Activated CD4-positive, CD25-positive, alpha-beta regulatory T cell treated with anti-CD3 and anti-CD28 coated beads, Interleukin-2, amount 50 U/mL, for 72 hours (primary cell): ENCODE results near the gene ATN1.
A peak's percentile ranks its signal among the peaks of the same experiment; 100 is the strongest.
"Not testable (repeated sequence)": the region's sequence is repeated elsewhere in the genome, so short reads cannot be mapped to it uniquely, and the experiment has no call there.

Experiments used
- DNase-seq: peaks from one replicate; pipeline ENCODE4 v3.0.0; 2021

ATN1 gene

DNA sequence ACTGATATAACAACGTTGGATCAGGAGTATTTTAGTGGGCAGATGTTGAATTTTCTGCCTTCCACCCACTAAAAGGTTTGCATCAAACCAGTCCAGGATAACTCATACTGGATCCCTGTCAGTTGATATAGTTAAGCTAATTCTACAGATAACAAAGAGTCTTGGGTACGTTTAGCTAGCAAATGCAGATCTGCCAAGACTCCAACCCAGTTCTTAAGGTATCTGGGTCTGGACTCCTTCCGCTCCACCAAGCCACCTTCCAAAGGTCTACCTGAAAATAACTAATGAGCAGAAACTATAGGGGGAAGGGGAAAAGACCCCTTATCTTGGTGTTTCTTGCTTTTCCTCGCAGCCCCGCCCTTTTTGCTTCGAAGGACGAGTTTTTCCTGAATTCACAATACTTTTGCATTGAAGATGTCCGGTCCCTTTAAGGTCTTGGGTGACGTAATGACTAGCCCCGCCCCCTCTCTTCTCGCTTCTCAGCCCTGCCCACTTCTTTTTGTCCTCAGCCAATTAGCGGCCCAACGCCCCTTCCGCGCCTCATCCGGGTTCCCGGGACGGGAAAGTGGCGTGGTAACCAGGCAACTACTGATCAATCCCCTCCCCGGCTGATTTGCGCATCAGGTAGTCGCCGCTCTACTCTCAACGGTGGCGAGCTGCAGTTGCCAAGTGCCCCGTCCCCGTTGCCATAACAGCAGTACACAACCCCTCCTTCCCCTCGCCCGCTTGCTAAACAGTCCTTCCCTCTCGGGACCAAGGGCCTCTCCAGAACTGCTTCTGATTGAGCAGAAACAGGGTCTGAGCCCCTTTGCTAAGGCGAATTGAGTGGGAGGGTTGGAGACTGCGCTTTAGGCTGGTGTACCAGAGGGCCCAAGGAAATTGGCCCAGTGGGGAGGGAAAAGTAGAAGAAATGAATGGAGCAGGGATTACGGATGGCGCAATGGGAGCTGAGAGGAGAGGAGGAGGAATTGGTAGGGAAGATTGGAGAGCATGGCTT, 23.2 kb upstream of the ATN1 start, which contains the start of gene LRRC23:
LRRC23 (plus strand) TSS at position 543 of the 997 bp plus-strand sequence. CDS start 812 bp downstream, outside the sequence.
- peak; percentile 96 for DNase-seq

- no peak for DNase-seq
Measured at GRCh38 chr12:6905414-6906040, 22.2 kb upstream of the ATN1 start.

GRCh38 chr12:6908141-6908540, 19.6 kb upstream of the ATN1 start:
- not testable (repeated sequence) for DNase-seq

DNA sequence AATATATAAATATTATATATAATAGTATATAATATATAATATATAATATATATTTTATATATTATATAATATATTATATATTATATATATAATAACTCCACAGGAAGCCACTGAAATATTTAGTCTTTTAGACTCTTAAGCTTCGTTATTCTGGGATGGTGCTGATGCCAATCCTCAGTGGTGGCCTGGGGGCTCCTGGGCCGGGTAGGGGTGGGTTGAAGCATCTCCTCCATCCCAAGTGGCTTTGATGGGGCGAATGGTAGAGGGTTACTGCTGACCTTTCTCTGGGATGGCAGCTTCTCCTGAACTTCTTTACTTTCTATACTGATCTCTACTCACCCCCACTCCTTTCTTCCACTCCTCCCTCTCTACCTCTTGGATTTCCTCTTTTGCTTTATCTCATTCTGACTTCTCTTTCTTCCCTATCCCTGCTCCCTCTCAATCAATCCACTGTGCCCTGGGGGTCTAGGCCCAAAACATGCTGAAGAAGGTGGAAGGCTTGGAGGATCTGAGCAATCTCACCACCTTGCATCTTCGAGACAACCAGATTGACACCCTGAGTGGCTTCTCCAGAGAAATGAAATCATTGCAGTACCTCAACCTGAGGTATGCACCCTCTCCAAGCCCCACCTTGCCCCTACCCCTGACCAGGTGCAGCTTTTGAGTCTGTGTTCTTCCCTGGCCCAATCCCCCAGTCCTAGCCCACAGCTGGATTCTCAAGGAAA, 18.2 kb upstream of the ATN1 start:
- DNase-seq: no peak

DNA sequence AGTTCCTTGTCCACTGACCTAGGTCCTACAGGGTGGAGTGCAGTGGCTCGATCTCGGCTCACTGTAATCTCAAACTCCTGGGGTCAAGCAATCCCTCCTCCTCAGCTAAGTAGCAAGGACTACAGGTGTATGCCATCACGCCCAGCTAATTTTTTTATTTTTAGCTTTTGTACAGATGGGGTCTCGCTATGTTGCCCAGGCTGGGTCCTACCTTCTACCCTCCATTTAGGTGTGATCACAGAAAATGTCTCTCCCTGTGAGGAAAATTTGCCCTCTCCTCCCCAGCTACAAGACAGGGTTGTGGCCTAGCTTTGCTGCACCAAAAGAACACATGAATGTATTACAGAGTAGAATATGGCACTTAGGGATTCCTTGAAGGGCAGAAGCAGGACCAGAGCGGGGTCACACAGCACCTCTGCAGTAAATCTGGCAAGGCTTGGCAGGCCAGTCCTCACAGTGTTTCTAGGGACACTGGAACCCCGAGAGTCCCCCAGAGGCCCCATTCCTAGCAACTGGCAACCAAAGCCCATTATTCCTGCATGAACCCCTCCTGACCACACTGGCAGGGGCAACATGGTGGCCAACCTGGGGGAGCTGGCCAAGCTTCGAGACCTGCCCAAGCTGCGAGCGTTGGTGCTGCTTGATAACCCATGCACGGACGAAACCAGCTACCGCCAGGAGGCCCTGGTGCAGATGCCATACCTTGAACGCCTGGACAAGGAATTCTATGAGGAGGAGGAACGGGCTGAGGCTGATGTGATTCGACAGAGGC, 15.4 kb upstream of the ATN1 start:
- DNase-seq: no peak

DNA sequence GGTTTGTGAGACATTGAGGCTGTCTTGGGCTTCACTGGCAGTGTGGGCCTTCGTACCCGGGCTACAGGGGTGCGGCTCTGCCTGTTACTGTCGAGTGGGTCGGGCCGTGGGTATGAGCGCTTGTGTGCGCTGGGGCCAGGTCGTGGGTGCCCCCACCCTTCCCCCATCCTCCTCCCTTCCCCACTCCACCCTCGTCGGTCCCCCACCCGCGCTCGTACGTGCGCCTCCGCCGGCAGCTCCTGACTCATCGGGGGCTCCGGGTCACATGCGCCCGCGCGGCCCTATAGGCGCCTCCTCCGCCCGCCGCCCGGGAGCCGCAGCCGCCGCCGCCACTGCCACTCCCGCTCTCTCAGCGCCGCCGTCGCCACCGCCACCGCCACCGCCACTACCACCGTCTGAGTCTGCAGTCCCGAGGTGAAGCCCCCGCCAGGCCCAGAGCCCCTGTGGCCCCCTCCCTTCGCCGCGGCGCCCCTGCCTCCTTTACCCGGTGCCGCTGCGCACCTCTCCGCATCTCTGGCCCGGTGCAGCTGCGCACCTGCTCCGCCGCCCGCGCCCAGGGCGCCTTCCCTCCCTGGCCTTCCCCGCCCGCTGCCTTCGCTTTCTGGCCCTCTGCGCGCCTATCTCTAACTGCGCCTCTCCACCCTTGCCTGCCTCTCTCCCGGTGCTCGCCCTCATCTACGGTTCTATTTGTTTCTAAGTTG, 13.4 kb upstream of the ATN1 start, which contains the start of gene ENO2:
ENO2 (plus strand) TSS at position 335 of the 701 bp plus-strand sequence. CDS start 1,253 bp downstream, outside the sequence.
- DNase-seq: peak; percentile 82

- DNase-seq: no peak
Measured at GRCh38 chr12:6914947-6915788, 12.6 kb upstream of the ATN1 start.

- no peak for DNase-seq
Measured at GRCh38 chr12:6915789-6916285, 11.9 kb upstream of the ATN1 start.

DNA sequence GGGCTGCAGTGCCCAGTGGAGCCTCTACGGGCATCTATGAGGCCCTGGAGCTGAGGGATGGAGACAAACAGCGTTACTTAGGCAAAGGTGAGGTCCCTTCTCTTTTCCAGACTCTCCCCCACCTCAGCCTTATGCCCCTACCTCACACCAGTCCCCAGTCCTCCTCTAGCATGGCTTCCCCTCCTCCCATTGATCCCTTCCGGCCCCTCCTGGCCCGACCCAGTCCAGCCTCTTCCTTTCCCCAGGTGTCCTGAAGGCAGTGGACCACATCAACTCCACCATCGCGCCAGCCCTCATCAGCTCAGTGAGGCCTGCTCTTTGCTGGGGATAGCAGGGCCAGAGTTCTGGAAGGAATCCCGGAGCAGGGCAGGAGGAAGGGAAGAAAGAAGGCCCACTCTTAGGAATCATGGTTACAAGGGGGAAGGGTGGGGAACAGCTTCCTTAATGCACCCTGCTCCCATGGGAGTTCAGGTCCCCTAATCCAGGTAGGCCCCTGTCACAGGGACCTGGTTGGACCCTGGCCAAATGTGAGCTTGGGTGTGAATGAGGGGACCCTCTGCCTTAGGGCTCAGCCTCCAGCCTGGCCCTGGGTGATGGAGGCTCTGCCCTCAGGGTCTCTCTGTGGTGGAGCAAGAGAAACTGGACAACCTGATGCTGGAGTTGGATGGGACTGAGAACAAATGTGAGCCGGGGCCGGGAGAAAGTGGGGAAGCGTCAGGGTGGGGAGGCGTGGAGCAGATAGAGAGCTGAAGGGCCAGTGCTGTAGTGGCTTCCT, 11.1 kb upstream of the ATN1 start:
- no peak for DNase-seq

- DNase-seq: no peak
Measured at GRCh38 chr12:6917491-6918231, 10.1 kb upstream of the ATN1 start.

GRCh38 chr12:6919588-6919987, 8.2 kb upstream of the ATN1 start:
- DNase-seq: no peak

DNA sequence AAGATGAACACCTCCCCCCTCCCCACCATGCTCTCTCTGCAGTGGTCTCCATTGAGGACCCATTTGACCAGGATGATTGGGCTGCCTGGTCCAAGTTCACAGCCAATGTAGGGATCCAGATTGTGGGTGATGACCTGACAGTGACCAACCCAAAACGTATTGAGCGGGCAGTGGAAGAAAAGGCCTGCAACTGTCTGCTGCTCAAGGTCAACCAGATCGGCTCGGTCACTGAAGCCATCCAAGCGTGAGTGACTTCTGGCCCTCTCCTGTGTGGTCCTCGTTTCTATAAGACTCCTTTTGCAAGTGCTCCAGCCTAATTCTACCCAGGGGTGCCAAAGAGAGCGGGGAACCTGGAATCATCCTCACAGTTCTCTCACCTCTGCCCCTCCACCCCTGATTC, 6.2 kb upstream of the ATN1 start:
- DNase-seq: no peak

DNA sequence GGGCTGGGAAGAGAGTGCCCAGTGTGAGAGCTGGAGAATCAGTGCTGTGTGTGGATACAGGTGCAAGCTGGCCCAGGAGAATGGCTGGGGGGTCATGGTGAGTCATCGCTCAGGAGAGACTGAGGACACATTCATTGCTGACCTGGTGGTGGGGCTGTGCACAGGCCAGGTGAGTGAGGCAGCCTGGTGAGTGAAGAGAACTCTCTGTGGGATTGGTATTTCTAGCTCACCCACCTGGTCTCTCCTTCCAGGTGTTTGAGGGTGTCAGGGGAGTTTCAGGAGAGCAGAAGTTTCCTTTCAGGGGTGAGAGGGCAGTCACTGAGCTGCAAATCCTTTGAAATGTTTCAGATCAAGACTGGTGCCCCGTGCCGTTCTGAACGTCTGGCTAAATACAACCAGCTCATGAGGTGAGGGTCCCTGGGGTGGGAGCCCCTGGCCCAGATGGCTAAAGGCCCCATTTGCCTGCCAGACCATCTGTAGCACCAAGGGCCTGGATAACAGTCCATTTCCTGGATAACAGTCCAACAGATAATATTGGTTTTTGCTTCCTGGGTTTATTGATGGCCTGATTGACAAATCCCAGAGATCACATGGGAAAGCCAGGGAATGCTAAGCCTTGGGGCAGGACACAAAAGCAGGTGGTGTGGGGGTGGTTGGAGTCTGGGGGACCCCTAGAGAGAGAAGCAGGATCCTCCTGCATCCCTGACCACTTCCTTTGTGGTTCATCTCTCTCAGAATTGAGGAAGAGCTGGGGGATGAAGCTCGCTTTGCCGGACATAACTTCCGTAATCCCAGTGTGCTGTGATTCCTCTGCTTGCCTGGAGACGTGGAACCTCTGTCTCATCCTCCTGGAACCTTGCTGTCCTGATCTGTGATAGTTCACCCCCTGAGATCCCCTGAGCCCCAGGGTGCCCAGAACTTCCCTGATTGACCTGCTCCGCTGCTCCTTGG, 5.5 kb upstream of the ATN1 start:
- DNase-seq: no peak

GRCh38 chr12:6923003-6923732, 4.6 kb upstream of the ATN1 start:
- DNase-seq: no peak

- DNase-seq: no peak
Measured at GRCh38 chr12:6923851-6924250, 3.9 kb upstream of the ATN1 start.

GRCh38 chr12:6925239-6925539, 2.6 kb upstream of the ATN1 start:
- no peak for DNase-seq
